Smooth muscle cell of the umbilical artery (primary cell): ENCODE measurements around the gene ABCA1. TPM values are rescaled to one million over a fixed set of nuclear protein-coding genes. Genes with fewer than 3 reads are reported as not detected.

Experiments used
- total RNA-seq: library from RNA; depleted of rRNA; stranded (reverse); fragments of >200 nt; gene quantifications from 2 replicates; pipeline ENCODE4 v1.2.3, GENCODE V29; 2014

ABCA1 gene
- total RNA-seq, result 198 and 229 TPM in 2 replicates

DNA sequence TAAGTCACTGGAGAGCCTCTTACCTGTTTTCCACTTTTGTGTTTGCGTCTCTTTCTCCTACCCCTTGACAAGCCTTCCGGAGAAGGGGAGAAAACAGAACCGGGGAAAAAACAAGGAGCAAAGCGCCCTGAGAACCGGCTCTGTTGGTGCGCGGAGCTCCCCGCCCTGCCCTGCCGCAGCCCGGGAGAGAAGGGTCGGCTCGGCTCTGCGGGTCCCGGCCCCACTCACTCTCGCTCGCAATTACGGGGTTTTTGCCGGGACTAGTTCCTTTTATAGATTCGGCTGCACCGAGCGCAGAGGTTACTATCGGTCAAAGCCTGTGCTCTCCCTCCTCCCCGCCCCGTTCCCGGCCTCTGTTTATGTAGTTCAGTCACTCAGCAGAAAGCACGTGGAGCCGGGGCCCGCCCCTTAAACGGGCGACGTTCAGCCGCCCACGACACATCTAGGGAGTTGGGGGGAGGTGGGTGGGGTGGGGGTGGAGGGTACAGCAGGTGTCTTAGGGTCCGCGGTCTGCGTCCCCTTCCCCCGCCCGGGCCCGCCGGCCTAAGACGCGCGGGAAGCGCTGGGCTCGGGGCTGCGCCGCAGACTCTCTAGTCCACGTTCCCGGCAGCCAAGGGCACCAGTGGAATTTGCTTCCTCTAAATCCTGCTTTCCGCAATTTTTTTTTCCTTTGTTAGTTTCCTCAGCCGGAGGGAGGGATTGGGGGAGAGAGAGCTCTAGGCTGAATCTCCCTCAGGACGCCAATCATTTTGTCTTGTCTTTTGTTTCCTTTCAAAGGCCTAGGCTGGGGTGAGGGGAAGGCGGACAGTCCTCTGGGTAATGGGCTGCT lies at the start of gene ABCA1:
Gene ABCA1 (minus strand): TSS at position 244 of the 829 bp plus-strand sequence. CDS start 24,476 bp downstream, outside the sequence.

GRCh38 chr9:104747565-104748358 lies 180.2 kb downstream of the ABCA1 start, which contains the start of gene NIPSNAP3A:
Gene NIPSNAP3A (plus strand): TSS chr9:104747683. CDS start chr9:104747793, 110 bp downstream.

Other genes with a start within 250 kb of the ABCA1 start
- not detected in 2 replicates for gene OR13D1, start 233.6 kb downstream of the ABCA1 start, total RNA-seq
- gene NIPSNAP3A, start 180.5 kb downstream of the ABCA1 start, total RNA-seq, result 37.9 and 42.2 TPM in 2 replicates
- 0.46 and 0.59 TPM in 2 replicates for gene NIPSNAP3B, start 164.0 kb downstream of the ABCA1 start, total RNA-seq